ENCODE measurements around the gene ATP6AP1. TPM values are rescaled to one million over a fixed set of nuclear protein-coding genes. Genes with fewer than 3 reads are reported as not detected.
A peak's percentile ranks its signal among the peaks of the same experiment; 100 is the strongest.

ATP6AP1 gene
- total RNA-seq, 2 experiments from 2014 or later, result 46.9 to 51.1 TPM

GRCh38 chrX:154450312-154450711 is 21.8 kb downstream of the ATP6AP1 start:
- peaks cover 5% of the 10 kb centered on the region for H3K36me3 Mint-ChIP-seq
- no peaks in the 10 kb centered on the region for H3K27me3 Mint-ChIP-seq
- no peaks in the 10 kb centered on the region for H3K9me3 Mint-ChIP-seq
- ATAC-seq (ENCODE audit: low read depth), result no peak
- H3K27ac Mint-ChIP-seq, result no peak overlapping the region
- H3K4me3 Mint-ChIP-seq, result no peak overlapping the region
- POLR2A ChIA-PET, result no interaction called here
- H3K4me1 Mint-ChIP-seq, result no peaks in the 10 kb centered on the region
- no peak for DNase-seq

GRCh38 chrX:154452823-154453222 is 24.3 kb downstream of the ATP6AP1 start:
- no peaks in the 10 kb centered on the region for H3K9me3 Mint-ChIP-seq
- POLR2A ChIA-PET, result no interaction called here
- no peak overlapping the region for H3K27ac Mint-ChIP-seq
- no peak for DNase-seq
- ATAC-seq (ENCODE audit: low read depth), result no peak
- no peak overlapping the region for H3K4me3 Mint-ChIP-seq
- peaks cover 3% of the 10 kb centered on the region for H3K4me1 Mint-ChIP-seq
- H3K27me3 Mint-ChIP-seq, result no peaks in the 10 kb centered on the region
- peaks cover 3% of the 10 kb centered on the region for H3K36me3 Mint-ChIP-seq

- Mint-ChIP-seq H3K4me3 (peak overlapping the region; percentile 98), H3K9me3 (no peaks in the 10 kb centered on the region), H3K4me1 (peaks cover 8% of the 10 kb centered on the region), H3K27me3 (no peaks in the 10 kb centered on the region), H3K27ac (peak overlapping the region; percentile 98), H3K36me3 (peaks cover 3% of the 10 kb centered on the region)
- POLR2A ChIA-PET, result interaction anchor here (1.1 to 2.9 kb wide), 3 partner anchors 32 to 59 kb away, joined by 3 to 18 read pairs (median 6); partner anchors contain the start of genes RPL10 and TAFAZZIN
- ATAC-seq (ENCODE audit: low read depth) (peak; percentile 67), DNase-seq (peak; percentile 83)
Measured at GRCh38 chrX:154457491-154458115, 29.1 kb downstream of the ATP6AP1 start.

- ATAC-seq (ENCODE audit: low read depth) (peak; percentile 71), DNase-seq (peak; percentile 83)
- H3K36me3 Mint-ChIP-seq, result peaks cover 3% of the 10 kb centered on the region
- POLR2A ChIA-PET, result interaction anchor here (0.8 to 2.9 kb wide), 8 partner anchors 13 to 69 kb away, joined by 3 to 18 read pairs (median 4); partner anchors contain the start of genes ATP6AP1, RPL10, SLC10A3 and TAFAZZIN
- peak within 1 kb of the TSS; percentile 98 for H3K27ac Mint-ChIP-seq
- H3K4me3 Mint-ChIP-seq, result peak within 1 kb of the TSS; percentile 98
- peaks cover 8% of the 10 kb centered on the region for H3K4me1 Mint-ChIP-seq
- H3K27me3 Mint-ChIP-seq, result no peaks in the 10 kb centered on the region
- H3K9me3 Mint-ChIP-seq, result no peaks in the 10 kb centered on the region
Measured at GRCh38 chrX:154458116-154458953, 29.9 kb downstream of the ATP6AP1 start, which contains the start of gene PLXNA3. Gene PLXNA3 (plus strand): TSS chrX:154458281. CDS start chrX:154460184, 1,903 bp downstream.

- no peaks in the 10 kb centered on the region for H3K27me3 Mint-ChIP-seq
- peak overlapping the region; percentile 87 for H3K4me3 Mint-ChIP-seq
- DNase-seq (no peak), ATAC-seq (ENCODE audit: low read depth) (peak; percentile 55)
- H3K36me3 Mint-ChIP-seq, result peaks cover 3% of the 10 kb centered on the region
- peaks cover 8% of the 10 kb centered on the region for H3K4me1 Mint-ChIP-seq
- H3K27ac Mint-ChIP-seq, result peak overlapping the region; percentile 71
- no peaks in the 10 kb centered on the region for H3K9me3 Mint-ChIP-seq
- POLR2A ChIA-PET, result interaction anchor here (0.8 to 2.9 kb wide), 8 partner anchors 14 to 68 kb away, joined by 3 to 18 read pairs (median 4); partner anchors contain the start of genes ATP6AP1, RPL10, SLC10A3 and UBL4A
Measured at GRCh38 chrX:154458954-154459778, 30.7 kb downstream of the ATP6AP1 start.

- peak overlapping the region; percentile 87 for H3K4me3 Mint-ChIP-seq
- ATAC-seq (ENCODE audit: low read depth) (no peak), DNase-seq (no peak)
- peaks cover 8% of the 10 kb centered on the region for H3K4me1 Mint-ChIP-seq
- H3K36me3 Mint-ChIP-seq, result no peaks in the 10 kb centered on the region
- H3K9me3 Mint-ChIP-seq, result no peaks in the 10 kb centered on the region
- H3K27ac Mint-ChIP-seq, result no peak overlapping the region
- H3K27me3 Mint-ChIP-seq, result no peaks in the 10 kb centered on the region
- POLR2A ChIA-PET, result interaction anchor here (0.7 to 2.9 kb wide), 4 partner anchors 17 to 61 kb away, joined by 3 to 18 read pairs (median 8); partner anchors contain the start of genes RPL10 and SLC10A3
Measured at GRCh38 chrX:154459832-154460231, 31.4 kb downstream of the ATP6AP1 start.

- Mint-ChIP-seq H3K36me3 (no peaks in the 10 kb centered on the region), H3K9me3 (no peaks in the 10 kb centered on the region), H3K27me3 (no peaks in the 10 kb centered on the region), H3K27ac (no peak overlapping the region), H3K4me3 (peak overlapping the region; percentile 40), H3K4me1 (peaks cover 8% of the 10 kb centered on the region)
- ATAC-seq (ENCODE audit: low read depth) (no peak), DNase-seq (no peak)
- POLR2A ChIA-PET, result interaction anchor here (0.7 to 2.7 kb wide), 2 partner anchors 19 to 30 kb away, joined by 3 to 10 read pairs; partner anchors contain the start of gene SLC10A3
Measured at GRCh38 chrX:154460326-154460725, 31.8 kb downstream of the ATP6AP1 start.

- H3K27ac Mint-ChIP-seq, result no peak overlapping the region
- ATAC-seq (ENCODE audit: low read depth), result no peak
- no peaks in the 10 kb centered on the region for H3K36me3 Mint-ChIP-seq
- H3K9me3 Mint-ChIP-seq, result no peaks in the 10 kb centered on the region
- H3K4me3 Mint-ChIP-seq, result no peak overlapping the region
- DNase-seq, result no peak
- H3K4me1 Mint-ChIP-seq, result peaks cover 6% of the 10 kb centered on the region
- POLR2A ChIA-PET, result interaction anchor here (0.6 to 0.9 kb wide), 2 partner anchors 24 to 448 kb away, joined by 3 read pairs; partner anchors contain the start of gene UBL4A
- H3K27me3 Mint-ChIP-seq, result no peaks in the 10 kb centered on the region
Measured at GRCh38 chrX:154462396-154462795, 33.9 kb downstream of the ATP6AP1 start.

- POLR2A ChIA-PET, result no interaction called here
- ATAC-seq (ENCODE audit: low read depth), result no peak
- H3K27me3 Mint-ChIP-seq, result no peaks in the 10 kb centered on the region
Measured at GRCh38 chrX:154463611-154464220, 35.2 kb downstream of the ATP6AP1 start.

GRCh38 chrX:154464806-154465365 is 36.4 kb downstream of the ATP6AP1 start:
- no peaks in the 10 kb centered on the region for H3K36me3 Mint-ChIP-seq
- DNase-seq (no peak), ATAC-seq (ENCODE audit: low read depth) (no peak)
- H3K27ac Mint-ChIP-seq, result no peak overlapping the region
- no peak overlapping the region for H3K4me3 Mint-ChIP-seq
- no peaks in the 10 kb centered on the region for H3K27me3 Mint-ChIP-seq
- H3K9me3 Mint-ChIP-seq, result no peaks in the 10 kb centered on the region
- POLR2A ChIA-PET, result interaction anchor here (0.5 kb wide), 1 partner anchor 37 kb away, joined by 5 read pairs; no protein-coding TSS in a partner anchor
- H3K4me1 Mint-ChIP-seq, result peaks cover 5% of the 10 kb centered on the region

More at GRCh38 chrX:154463611-154464220, 35.2 kb downstream of the ATP6AP1 start:
- Mint-ChIP-seq H3K36me3 (no peaks in the 10 kb centered on the region), H3K4me3 (no peak overlapping the region), H3K9me3 (no peaks in the 10 kb centered on the region), H3K4me1 (peaks cover 5% of the 10 kb centered on the region), H3K27ac (no peak overlapping the region)
- no peak for DNase-seq

- DNase-seq, result no peak
- Mint-ChIP-seq H3K36me3 (no peaks in the 10 kb centered on the region), H3K27ac (no peak overlapping the region), H3K9me3 (no peaks in the 10 kb centered on the region), H3K27me3 (no peaks in the 10 kb centered on the region), H3K4me1 (peaks cover 5% of the 10 kb centered on the region), H3K4me3 (no peak overlapping the region)
- POLR2A ChIA-PET, result no interaction called here
- ATAC-seq (ENCODE audit: low read depth), result no peak
Measured at GRCh38 chrX:154465601-154466000, 37.1 kb downstream of the ATP6AP1 start.

- Mint-ChIP-seq H3K4me1 (peaks cover 4% of the 10 kb centered on the region), H3K36me3 (no peaks in the 10 kb centered on the region), H3K9me3 (no peaks in the 10 kb centered on the region), H3K4me3 (no peak overlapping the region), H3K27ac (no peak overlapping the region), H3K27me3 (no peaks in the 10 kb centered on the region)
- no peak for DNase-seq
- POLR2A ChIA-PET, result no interaction called here
- no peak for ATAC-seq (ENCODE audit: low read depth)
Measured at GRCh38 chrX:154466036-154466435, 37.6 kb downstream of the ATP6AP1 start.
